Panc1 (cell line): ENCODE measurements around the gene ELOA. TPM values are rescaled to one million over a fixed set of nuclear protein-coding genes. Genes with fewer than 3 reads are reported as not detected.

Source experiments
- ATAC-seq: fragments of 200-7000 bp; cut with Tn5 transposase; 2 replicates; pipeline ENCODE4 v1.9.1; 2020; ENCODE audit warnings: mild to moderate bottlenecking, moderate library complexity
- BruUV-seq: library from RNA; stranded (reverse); fragments of 400-500 nt; replicated peaks from 2 replicates; lab custom pipeline; 2021; lab: Mats Ljungman, UMichigan
- CTCF ChIA-PET: fragments of 300-600 bp; sonication (Branson Sonifier 250); formaldehyde crosslinking; loops from one replicate; lab custom pipeline; 2022; ENCODE audit warnings: antibody characterized with exemption; lab: Charles Lee
- POLR2A ChIA-PET: fragments of 300-600 bp; sonication (Branson Sonifier 250); formaldehyde crosslinking; loops from one replicate; lab custom pipeline; 2022; ENCODE audit warnings: antibody characterized with exemption; lab: Charles Lee
- DNase-seq: peaks from one replicate; pipeline ENCODE4 v3.0.0-alpha.2; 2010; ENCODE audit warnings: low read depth, low spot score
- H3K27ac ChIP-seq: 2 replicates; pipeline ENCODE4 v1.5.1; 2011; ENCODE audit warnings: mild to moderate bottlenecking, low read length, inconsistent platforms
- H3K27me3 ChIP-seq: fragments of 200-500 bp; sonication (Bioruptor generic); 2 replicates; pipeline ENCODE4 v1.6.0; 2014; ENCODE audit warnings: low read length, inconsistent platforms; ENCODE audit not compliant: control insufficient read depth, insufficient read depth
- H3K36me3 ChIP-seq: fragments of 200-500 bp; sonication (Bioruptor generic); 2 replicates; pipeline ENCODE4 v1.5.1; 2014; ENCODE audit warnings: inconsistent platforms, mild to moderate bottlenecking, low read length, moderate library complexity; ENCODE audit not compliant: control insufficient read depth, insufficient read depth
- H3K4me1 ChIP-seq: 2 replicates; pipeline ENCODE4 v1.5.1; 2011; ENCODE audit warnings: inconsistent platforms, mild to moderate bottlenecking, low read length, moderate library complexity; ENCODE audit not compliant: control insufficient read depth, insufficient read depth
- H3K4me3 ChIP-seq, 2 experiments: 2 replicates each; pipeline ENCODE4 v1.5.1; 2011 to 2012; ENCODE audit warnings: low read depth in 2 of 2, low read length in 2 of 2, mild to moderate bottlenecking in 2 of 2, inconsistent platforms in 1 of 2, moderate library complexity in 1 of 2
- H3K9me3 ChIP-seq: fragments of 200-500 bp; sonication (Bioruptor generic); 2 replicates; pipeline ENCODE4 v1.5.1; 2014; ENCODE audit warnings: low read depth, mild to moderate bottlenecking, inconsistent platforms, low read length, moderate library complexity; ENCODE audit not compliant: control insufficient read depth, insufficient read depth
- CTCF ChIP-seq: fragments of 450-650 bp; IDR thresholded peaks from 2 replicates; pipeline ENCODE4 v1.5.1; 2017; ENCODE audit warnings: mild to moderate bottlenecking
- POLR2AphosphoS5 ChIP-seq: IDR thresholded peaks from 2 replicates; pipeline ENCODE4 v1.6.1; 2012; ENCODE audit warnings: mild to moderate bottlenecking, low read depth, low read length, moderate library complexity
- SIN3A ChIP-seq: IDR thresholded peaks from 2 replicates; pipeline ENCODE4 v1.6.1; 2012; ENCODE audit warnings: low read depth, mild to moderate bottlenecking, low read length, moderate library complexity, borderline replicate concordance; ENCODE audit not compliant: insufficient read depth
- TCF7L2 ChIP-seq: IDR thresholded peaks from 2 replicates; pipeline ENCODE4 v1.6.1; 2011; ENCODE audit warnings: mild to moderate bottlenecking, low read depth, low read length, inconsistent platforms
- in situ Hi-C: cut with HindIII; loops from 2 replicates; pipeline ENCODE4 v1.10.0; 2016; ENCODE audit warnings: low sequenced_read_pairs, low pct_unique_long_range_greater_than_20kb
- intact Hi-C: fragments of 100-400 bp; cut with micrococcal nuclease; formaldehyde crosslinking; loops from one replicate; pipeline ENCODE4 v1.10.0; 2022; ENCODE audit not compliant: unreplicated experiment
- total RNA-seq: library from RNA; stranded (reverse); gene quantifications from one replicate; pipeline ENCODE4 v1.2.1, GENCODE V29; 2021; ENCODE audit not compliant: unreplicated experiment
- TF ChIP-seq, protein P1 (sequence below), 2 experiments: IDR thresholded peaks; 2 replicates each; pipeline ENCODE4 v1.6.1; 2011 to 2012; ENCODE audit warnings: low read depth in 2 of 2, control low read depth in 1 of 2, low read length in 1 of 2, mild to moderate bottlenecking in 1 of 2, moderate library complexity in 1 of 2; ENCODE audit not compliant: insufficient read depth in 1 of 2

The ELOA gene
- total RNA-seq, 1 experiment from 2014 or later: 58.5 TPM

- no peak for TF ChIP-seq CTCF
- TF ChIP-seq SIN3A: no peak
- no peak for TF ChIP-seq TCF7L2
- TF ChIP-seq, protein P1, sequence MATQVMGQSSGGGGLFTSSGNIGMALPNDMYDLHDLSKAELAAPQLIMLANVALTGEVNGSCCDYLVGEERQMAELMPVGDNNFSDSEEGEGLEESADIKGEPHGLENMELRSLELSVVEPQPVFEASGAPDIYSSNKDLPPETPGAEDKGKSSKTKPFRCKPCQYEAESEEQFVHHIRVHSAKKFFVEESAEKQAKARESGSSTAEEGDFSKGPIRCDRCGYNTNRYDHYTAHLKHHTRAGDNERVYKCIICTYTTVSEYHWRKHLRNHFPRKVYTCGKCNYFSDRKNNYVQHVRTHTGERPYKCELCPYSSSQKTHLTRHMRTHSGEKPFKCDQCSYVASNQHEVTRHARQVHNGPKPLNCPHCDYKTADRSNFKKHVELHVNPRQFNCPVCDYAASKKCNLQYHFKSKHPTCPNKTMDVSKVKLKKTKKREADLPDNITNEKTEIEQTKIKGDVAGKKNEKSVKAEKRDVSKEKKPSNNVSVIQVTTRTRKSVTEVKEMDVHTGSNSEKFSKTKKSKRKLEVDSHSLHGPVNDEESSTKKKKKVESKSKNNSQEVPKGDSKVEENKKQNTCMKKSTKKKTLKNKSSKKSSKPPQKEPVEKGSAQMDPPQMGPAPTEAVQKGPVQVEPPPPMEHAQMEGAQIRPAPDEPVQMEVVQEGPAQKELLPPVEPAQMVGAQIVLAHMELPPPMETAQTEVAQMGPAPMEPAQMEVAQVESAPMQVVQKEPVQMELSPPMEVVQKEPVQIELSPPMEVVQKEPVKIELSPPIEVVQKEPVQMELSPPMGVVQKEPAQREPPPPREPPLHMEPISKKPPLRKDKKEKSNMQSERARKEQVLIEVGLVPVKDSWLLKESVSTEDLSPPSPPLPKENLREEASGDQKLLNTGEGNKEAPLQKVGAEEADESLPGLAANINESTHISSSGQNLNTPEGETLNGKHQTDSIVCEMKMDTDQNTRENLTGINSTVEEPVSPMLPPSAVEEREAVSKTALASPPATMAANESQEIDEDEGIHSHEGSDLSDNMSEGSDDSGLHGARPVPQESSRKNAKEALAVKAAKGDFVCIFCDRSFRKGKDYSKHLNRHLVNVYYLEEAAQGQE (IDR thresholded peaks at IDR 0.05; ENCODE audit: insufficient read depth in 1 of 2, low read depth in 2 of 2, low read length in 1 of 2): no peak
- TF ChIP-seq POLR2AphosphoS5: no peak
- no peak for DNase-seq
- intact Hi-C loops (no loop called here), in situ Hi-C loops (no loop called here)
- H3K27me3 ChIP-seq: no peaks in the 10 kb centered on the region
- H3K4me1 ChIP-seq: no peaks in the 10 kb centered on the region
- BruUV-seq: no TSS peak
- H3K36me3 ChIP-seq: peaks cover 41% of the 10 kb centered on the region
- no peaks in the 10 kb centered on the region for H3K9me3 ChIP-seq
- ChIA-PET CTCF (interaction anchor here (0.6 kb wide), 1 partner anchor 13 kb away, joined by 4 read pairs; no protein-coding TSS in a partner anchor), POLR2A (no interaction called here)
- H3K27ac ChIP-seq: no peak overlapping the region
- no peak overlapping the region for H3K4me3 ChIP-seq
- ATAC-seq: peak; percentile 58
These were observed 13.4 kb downstream of the ELOA start for GRCh38 chr1:23756676-23757075.

- ChIA-PET CTCF (interaction anchor here (0.6 kb wide), 1 partner anchor 14 kb away, joined by 5 read pairs; no protein-coding TSS in a partner anchor), POLR2A (interaction anchor here (0.6 kb wide), 3 partner anchors 13 to 65 kb away, joined by 6 to 14 read pairs (median 8); no protein-coding TSS in a partner anchor)
- intact Hi-C loops: no loop called here
- H3K4me1 ChIP-seq: no peaks in the 10 kb centered on the region
- no peak overlapping the region for H3K27ac ChIP-seq
- H3K9me3 ChIP-seq: no peaks in the 10 kb centered on the region
- no TSS peak for BruUV-seq
- ATAC-seq (no peak), DNase-seq (no peak)
- H3K4me3 ChIP-seq: no peak overlapping the region
- H3K27me3 ChIP-seq: no peaks in the 10 kb centered on the region
- TF ChIP-seq SIN3A (no peak), TCF7L2 (no peak), POLR2AphosphoS5 (no peak), CTCF (no peak)
- TF ChIP-seq, protein P1 (IDR thresholded peaks at IDR 0.05; ENCODE audit: insufficient read depth in 1 of 2, low read depth in 2 of 2, low read length in 1 of 2): no peak
- peaks cover 36% of the 10 kb centered on the region for H3K36me3 ChIP-seq
- in situ Hi-C loops: no loop called here
These were observed 14.5 kb downstream of the ELOA start for GRCh38 chr1:23757812-23758211.
